Measurements from ENCODE around the gene INHA. TPM values are rescaled to one million over a fixed set of nuclear protein-coding genes. Genes with fewer than 3 reads are reported as not detected.

Gene INHA
- total RNA-seq, 4 donors from 2014 or later = 0.58 to 1.4 (median 0.84) TPM; not detected in 1

DNA sequence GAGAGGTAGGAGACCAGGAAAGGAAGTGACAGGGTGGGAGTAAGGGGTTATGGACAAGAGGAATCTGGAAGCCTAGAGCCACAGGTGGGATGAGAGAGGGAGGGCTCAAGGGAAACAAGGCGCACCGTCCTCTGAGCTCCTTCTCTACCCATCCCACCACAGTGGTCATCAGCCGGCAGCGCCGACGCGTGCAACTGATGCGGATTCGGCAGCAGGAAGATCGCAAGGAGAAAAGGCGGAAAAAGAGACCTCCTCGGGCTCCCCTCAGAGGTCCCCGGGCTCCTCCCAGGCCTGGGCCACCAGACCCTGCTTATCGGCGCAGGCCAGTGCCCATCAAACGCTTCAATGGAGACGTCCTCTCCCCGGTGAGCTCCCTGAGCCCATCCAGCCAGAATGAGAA lies 23.1 kb upstream of the INHA start:
- DNase-seq (ENCODE audit: low spot score in 2 of 2) = no peak
- H3K4me3 ChIP-seq (ENCODE audit: low read depth, poor library complexity, severe bottlenecking) = no peak overlapping the region
- 92 to 93% methylated on average over 18 of the region's 18 CpGs for WGBS, 2 donors
- intact Hi-C loops (cut with DNase I; ENCODE audit: low total_unique reads) = no loop called here
- TF ChIP-seq, protein P1, sequence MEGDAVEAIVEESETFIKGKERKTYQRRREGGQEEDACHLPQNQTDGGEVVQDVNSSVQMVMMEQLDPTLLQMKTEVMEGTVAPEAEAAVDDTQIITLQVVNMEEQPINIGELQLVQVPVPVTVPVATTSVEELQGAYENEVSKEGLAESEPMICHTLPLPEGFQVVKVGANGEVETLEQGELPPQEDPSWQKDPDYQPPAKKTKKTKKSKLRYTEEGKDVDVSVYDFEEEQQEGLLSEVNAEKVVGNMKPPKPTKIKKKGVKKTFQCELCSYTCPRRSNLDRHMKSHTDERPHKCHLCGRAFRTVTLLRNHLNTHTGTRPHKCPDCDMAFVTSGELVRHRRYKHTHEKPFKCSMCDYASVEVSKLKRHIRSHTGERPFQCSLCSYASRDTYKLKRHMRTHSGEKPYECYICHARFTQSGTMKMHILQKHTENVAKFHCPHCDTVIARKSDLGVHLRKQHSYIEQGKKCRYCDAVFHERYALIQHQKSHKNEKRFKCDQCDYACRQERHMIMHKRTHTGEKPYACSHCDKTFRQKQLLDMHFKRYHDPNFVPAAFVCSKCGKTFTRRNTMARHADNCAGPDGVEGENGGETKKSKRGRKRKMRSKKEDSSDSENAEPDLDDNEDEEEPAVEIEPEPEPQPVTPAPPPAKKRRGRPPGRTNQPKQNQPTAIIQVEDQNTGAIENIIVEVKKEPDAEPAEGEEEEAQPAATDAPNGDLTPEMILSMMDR (IDR thresholded peaks at IDR 0.05) = no peak
- TF ChIP-seq POLR2A (IDR thresholded peaks at IDR 0.05) = no peak

DNA sequence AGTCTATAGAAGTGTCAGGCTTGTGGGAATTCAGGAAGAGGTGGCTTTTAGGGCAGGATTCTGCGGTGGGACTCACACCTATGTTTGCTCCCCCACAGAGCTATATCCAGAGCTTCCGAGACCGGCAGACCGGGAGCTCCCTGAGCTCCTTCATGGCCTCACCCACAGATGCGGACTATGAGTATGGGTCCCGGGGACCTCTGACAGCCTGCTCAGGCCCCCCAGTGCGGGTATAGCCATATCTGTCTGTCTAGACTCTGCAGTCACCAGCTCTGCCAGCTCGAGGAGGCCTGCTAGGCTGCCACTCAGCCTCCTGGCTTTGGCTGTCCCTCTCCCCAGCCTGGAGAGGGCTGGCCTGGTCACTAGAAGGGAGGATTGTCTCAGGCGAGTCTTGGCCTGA lies 22.5 kb upstream of the INHA start:
- intact Hi-C loops (cut with DNase I; ENCODE audit: low total_unique reads) = loop anchor here (10.0 kb wide), 1 partner anchor 85 kb away; no protein-coding TSS in a partner anchor
- TF ChIP-seq, protein P1 (IDR thresholded peaks at IDR 0.05) = no peak
- TF ChIP-seq POLR2A (IDR thresholded peaks at IDR 0.05) = no peak
- DNase-seq (ENCODE audit: low spot score in 2 of 2) = no peak
- no peak overlapping the region for H3K4me3 ChIP-seq (ENCODE audit: low read depth, poor library complexity, severe bottlenecking)
- 86% methylated on average over 5 to 9 of the region's 9 CpGs for WGBS, 2 donors

DNA sequence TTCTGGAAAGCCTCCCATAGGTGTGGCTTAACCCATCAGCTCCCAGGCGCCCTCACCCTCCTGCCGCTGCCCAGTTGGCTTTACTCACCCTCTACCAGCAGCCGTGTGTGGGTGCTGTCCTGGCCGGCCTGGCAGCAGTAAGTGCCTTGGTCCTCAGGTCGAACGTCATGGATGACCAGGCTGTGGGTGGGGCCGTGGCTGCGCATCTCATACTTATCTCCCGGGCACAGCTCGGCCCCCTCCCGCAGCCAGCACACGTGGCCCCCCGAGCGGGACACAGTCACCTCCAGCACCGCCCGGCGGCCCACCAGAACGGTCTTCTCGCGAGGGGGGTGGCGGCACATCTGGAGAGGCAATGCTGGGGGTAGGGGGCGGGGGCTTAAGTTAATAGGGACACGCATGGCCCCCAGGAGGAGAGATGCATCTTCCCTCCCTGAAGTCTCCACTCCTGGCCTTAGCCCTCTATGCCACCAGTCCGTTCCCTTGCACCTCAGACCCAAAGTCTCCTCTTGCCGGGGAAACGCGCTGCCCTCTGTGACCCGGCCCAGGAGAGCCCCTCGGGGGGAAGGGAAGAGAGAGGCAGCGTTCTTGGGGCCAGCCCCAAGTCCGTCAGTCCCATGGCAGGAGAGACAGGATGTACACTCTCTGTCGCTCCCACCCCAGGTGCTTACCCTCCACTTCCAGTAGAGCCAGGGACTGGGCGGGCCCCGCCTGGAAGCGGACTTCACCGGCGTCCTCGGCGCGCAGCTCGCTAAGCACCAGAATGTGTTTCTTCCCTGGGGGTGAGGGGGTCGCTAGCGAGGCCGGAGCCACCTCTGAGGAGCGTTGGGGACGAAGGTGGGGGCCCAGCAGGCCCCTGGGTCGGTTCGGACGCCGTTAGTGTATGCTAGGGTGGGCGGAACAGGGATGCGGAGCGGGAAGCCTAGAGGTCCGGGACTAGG lies 20.4 kb upstream of the INHA start:
- DNase-seq (ENCODE audit: low spot score in 2 of 2) = no peak
- intact Hi-C loops (cut with DNase I; ENCODE audit: low total_unique reads) = loop anchor here (10.0 kb wide), 1 partner anchor 83 kb away; no protein-coding TSS in a partner anchor
- TF ChIP-seq, protein P1 (IDR thresholded peaks at IDR 0.05) = no peak
- no peak for TF ChIP-seq POLR2A (IDR thresholded peaks at IDR 0.05)
- 5 to 9% methylated on average over 22 to 43 of the region's 54 CpGs for WGBS, 2 donors
- H3K4me3 ChIP-seq (ENCODE audit: low read depth, poor library complexity, severe bottlenecking) = peak overlapping the region; percentile 32

DNA sequence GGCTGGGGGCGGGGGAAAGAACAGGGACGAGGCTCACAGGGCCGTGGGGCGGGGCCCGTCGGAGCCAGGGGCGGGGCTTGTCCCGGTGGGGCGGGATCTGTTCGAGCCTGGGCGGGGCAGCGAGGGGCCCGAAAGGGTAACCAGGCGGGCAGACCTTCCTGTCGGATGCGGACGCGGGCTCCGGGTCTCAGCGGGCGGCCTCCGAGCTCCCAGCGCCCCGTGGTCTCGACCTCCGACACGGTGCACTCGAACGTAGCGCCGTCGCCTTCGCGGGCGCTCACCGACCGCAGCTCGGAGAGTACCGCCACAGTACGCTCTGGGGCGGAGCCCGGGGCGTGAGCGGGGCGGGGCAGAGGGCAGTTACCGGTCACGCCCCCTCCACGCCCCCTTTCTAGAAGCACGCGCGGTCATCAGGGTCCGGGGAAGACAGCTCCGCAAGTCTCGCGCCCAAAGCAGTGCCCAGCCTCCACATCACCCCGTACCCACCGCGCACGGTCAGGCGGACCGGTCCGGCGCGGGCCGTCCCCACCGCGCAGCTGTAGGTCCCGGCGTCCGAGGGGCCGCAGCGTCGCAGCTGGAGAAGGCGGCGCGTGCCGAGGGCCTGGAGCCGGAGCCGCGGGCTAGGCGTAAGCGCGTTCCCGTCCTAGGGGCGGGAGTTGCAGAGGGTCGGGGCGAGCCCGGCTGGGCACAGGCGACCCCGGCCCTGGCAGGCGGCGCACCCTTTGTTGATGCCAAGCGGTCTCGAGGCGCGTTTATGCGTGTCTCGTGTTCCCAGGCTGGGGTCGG lies 19.5 kb upstream of the INHA start:
- peak overlapping the region; percentile 32 for H3K4me3 ChIP-seq (ENCODE audit: low read depth, poor library complexity, severe bottlenecking)
- intact Hi-C loops (cut with DNase I; ENCODE audit: low total_unique reads) = loop anchor here (10.0 kb wide), 1 partner anchor 82 kb away; no protein-coding TSS in a partner anchor
- no peak for TF ChIP-seq POLR2A (IDR thresholded peaks at IDR 0.05)
- TF ChIP-seq, protein P1 (IDR thresholded peaks at IDR 0.05) = no peak
- 2 to 4% methylated on average over 47 to 51 of the region's 99 CpGs for WGBS, 2 donors
- peak; percentile 75 to 97 for DNase-seq (ENCODE audit: low spot score in 2 of 2)

DNA sequence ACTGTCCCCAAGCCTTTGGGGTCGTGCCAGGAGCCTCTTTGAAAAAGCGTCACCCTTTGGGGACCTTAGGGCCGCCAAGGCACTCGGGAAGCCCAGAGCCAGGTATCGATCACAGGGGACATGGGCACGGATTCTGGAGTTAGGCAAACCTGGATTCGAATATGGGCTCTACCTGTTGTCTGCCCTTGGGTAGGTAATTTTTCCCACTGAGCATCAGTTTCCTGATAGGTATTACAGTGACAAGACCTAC lies 19.0 kb upstream of the INHA start:
- 31 to 41% methylated on average over 5 to 7 of the region's 7 CpGs for WGBS, 2 donors
- intact Hi-C loops (cut with DNase I; ENCODE audit: low total_unique reads) = loop anchor here (10.0 kb wide), 1 partner anchor 82 kb away; no protein-coding TSS in a partner anchor
- TF ChIP-seq, protein P1 (IDR thresholded peaks at IDR 0.05) = no peak
- no peak for TF ChIP-seq POLR2A (IDR thresholded peaks at IDR 0.05)
- no peak for DNase-seq (ENCODE audit: low spot score in 2 of 2)
- no peak overlapping the region for H3K4me3 ChIP-seq (ENCODE audit: low read depth, poor library complexity, severe bottlenecking)

Measured in lower leg skin (tissue), 4 donors.